HL-60 (cell line): ENCODE results near the gene IPCEF1.
"Not testable (repeated sequence)": the region's sequence is repeated elsewhere in the genome, so short reads cannot be mapped to it uniquely, and the experiment has no call there.

Experiments
- DNase-seq, 2 experiments: peaks; one replicate each; pipeline ENCODE4 v3.0.0-alpha.2; 2010 to 2020; ENCODE audit warnings: low read depth in 1 of 2, low spot score in 1 of 2
- H3K27ac ChIP-seq: fragments of 250-450 bp; sonication (Bioruptor Pico); replicated peaks from 2 replicates; pipeline ENCODE4 v1.5.1; 2020; ENCODE audit warnings: mild to moderate bottlenecking, moderate library complexity
- H3K27me3 ChIP-seq: fragments of 250-450 bp; sonication (Bioruptor Pico); 2 replicates; pipeline ENCODE4 v1.5.1; 2021; ENCODE audit warnings: mild to moderate bottlenecking, moderate library complexity; ENCODE audit not compliant: insufficient read depth, poor library complexity, severe bottlenecking
- H3K4me3 ChIP-seq: replicated peaks from 2 replicates; pipeline ENCODE4 v1.5.1; 2011; ENCODE audit warnings: mild to moderate bottlenecking, control low read depth, low read length; ENCODE audit not compliant: insufficient read depth
- GABPA ChIP-seq: IDR thresholded peaks from 2 replicates; pipeline ENCODE4 v1.6.1; 2012; ENCODE audit warnings: low read depth
- POLR2AphosphoS5 ChIP-seq: IDR thresholded peaks from 2 replicates; pipeline ENCODE4 v1.6.1; 2012; ENCODE audit warnings: low read depth
- SPI1 ChIP-seq: IDR thresholded peaks from 2 replicates; pipeline ENCODE4 v1.6.1; 2012; ENCODE audit warnings: low read depth, mild to moderate bottlenecking, borderline replicate concordance
- TF ChIP-seq, protein P1 (sequence below): IDR thresholded peaks from 2 replicates; pipeline ENCODE4 v1.6.1; 2012; ENCODE audit warnings: low read depth; ENCODE audit not compliant: insufficient replicate concordance
- TF ChIP-seq, protein P2 (sequence below): IDR thresholded peaks from one replicate; pipeline ENCODE4 v1.5.1; 2011; ENCODE audit warnings: low read length, control low read depth, inconsistent platforms; ENCODE audit not compliant: insufficient read depth

IPCEF1 gene

DNA sequence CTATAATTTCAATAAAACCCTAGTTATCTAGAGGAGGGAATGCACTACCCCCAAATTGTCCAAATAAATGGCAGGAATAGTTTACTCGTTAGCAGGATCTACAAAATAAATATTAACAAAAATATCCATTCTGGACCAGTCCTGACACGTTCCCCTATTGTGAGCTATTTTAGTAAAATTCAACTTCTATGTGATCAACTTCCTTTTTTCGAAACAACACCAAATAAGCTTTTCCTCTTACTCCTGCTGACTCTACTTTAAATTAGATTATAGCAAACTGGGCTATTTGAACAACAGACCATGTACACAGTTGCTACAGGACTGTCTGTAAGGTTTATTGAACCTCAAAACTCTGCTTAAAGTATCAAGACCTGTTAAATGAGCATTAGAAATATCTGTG, 154.3 kb downstream of the IPCEF1 start:
- Histone ChIP-seq H3K27me3 (no peaks in the 10 kb centered on the region), H3K4me3 (no peak overlapping the region), H3K27ac (no peak overlapping the region)
- TF ChIP-seq, protein P1, sequence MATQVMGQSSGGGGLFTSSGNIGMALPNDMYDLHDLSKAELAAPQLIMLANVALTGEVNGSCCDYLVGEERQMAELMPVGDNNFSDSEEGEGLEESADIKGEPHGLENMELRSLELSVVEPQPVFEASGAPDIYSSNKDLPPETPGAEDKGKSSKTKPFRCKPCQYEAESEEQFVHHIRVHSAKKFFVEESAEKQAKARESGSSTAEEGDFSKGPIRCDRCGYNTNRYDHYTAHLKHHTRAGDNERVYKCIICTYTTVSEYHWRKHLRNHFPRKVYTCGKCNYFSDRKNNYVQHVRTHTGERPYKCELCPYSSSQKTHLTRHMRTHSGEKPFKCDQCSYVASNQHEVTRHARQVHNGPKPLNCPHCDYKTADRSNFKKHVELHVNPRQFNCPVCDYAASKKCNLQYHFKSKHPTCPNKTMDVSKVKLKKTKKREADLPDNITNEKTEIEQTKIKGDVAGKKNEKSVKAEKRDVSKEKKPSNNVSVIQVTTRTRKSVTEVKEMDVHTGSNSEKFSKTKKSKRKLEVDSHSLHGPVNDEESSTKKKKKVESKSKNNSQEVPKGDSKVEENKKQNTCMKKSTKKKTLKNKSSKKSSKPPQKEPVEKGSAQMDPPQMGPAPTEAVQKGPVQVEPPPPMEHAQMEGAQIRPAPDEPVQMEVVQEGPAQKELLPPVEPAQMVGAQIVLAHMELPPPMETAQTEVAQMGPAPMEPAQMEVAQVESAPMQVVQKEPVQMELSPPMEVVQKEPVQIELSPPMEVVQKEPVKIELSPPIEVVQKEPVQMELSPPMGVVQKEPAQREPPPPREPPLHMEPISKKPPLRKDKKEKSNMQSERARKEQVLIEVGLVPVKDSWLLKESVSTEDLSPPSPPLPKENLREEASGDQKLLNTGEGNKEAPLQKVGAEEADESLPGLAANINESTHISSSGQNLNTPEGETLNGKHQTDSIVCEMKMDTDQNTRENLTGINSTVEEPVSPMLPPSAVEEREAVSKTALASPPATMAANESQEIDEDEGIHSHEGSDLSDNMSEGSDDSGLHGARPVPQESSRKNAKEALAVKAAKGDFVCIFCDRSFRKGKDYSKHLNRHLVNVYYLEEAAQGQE, result no peak
- TF ChIP-seq GABPA (no peak), SPI1 (no peak), POLR2AphosphoS5 (no peak)
- TF ChIP-seq, protein P2, sequence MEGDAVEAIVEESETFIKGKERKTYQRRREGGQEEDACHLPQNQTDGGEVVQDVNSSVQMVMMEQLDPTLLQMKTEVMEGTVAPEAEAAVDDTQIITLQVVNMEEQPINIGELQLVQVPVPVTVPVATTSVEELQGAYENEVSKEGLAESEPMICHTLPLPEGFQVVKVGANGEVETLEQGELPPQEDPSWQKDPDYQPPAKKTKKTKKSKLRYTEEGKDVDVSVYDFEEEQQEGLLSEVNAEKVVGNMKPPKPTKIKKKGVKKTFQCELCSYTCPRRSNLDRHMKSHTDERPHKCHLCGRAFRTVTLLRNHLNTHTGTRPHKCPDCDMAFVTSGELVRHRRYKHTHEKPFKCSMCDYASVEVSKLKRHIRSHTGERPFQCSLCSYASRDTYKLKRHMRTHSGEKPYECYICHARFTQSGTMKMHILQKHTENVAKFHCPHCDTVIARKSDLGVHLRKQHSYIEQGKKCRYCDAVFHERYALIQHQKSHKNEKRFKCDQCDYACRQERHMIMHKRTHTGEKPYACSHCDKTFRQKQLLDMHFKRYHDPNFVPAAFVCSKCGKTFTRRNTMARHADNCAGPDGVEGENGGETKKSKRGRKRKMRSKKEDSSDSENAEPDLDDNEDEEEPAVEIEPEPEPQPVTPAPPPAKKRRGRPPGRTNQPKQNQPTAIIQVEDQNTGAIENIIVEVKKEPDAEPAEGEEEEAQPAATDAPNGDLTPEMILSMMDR, result no peak
- DNase-seq, result no peak

DNA sequence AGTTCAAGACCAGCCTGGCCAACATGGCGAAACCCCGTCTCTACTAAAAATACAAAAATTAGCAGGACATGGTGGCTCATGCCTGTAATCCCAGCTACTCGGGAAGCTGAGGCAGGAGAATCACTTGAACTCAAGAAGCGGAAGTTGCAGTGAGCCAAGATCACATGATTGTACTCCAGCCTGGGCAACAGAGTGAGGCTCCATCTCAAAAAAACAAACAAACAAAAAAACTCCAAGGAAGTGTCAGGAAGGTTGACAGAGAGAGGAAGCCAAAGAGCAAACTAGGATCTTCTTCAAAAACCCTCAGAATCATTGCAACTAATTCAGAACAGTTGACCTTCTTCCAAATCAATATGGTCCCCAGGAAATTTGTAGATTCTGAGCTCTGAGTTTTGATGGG, 154.9 kb downstream of the IPCEF1 start:
- H3K27me3 ChIP-seq, H3K27ac ChIP-seq, H3K4me3 ChIP-seq, DNase-seq: not testable (repeated sequence)

DNA sequence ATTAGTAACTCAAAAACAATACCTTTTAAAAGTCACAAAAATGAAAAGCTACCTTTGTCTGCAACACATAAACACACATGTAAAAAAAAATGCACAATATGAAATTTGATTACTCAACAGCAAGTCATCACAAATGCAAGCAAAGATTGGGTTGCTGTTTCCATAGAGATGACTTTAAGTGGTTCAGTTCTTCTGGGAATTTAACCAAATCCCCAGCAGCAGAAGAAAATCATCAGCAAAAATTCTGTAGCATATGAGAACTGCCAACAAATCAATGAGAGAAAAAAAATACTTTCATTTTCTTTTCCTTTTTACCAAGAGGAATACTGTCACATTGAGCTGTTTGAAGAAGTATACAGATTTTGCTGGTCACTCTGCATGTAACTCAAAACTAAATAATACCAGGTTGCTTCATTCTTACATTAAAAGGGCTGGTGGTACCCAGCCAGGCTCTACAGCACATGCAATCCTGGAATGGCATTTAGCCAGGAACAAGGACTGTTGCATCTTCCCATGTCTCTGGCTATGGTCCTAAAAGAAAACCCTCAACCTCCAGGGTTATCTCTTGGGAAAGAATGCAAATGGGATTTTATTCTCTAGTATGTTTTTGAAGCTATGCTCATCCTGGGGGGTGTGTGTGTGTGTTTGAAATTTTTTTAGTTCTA, 159.3 kb downstream of the IPCEF1 start:
- TF ChIP-seq SPI1 (no peak), POLR2AphosphoS5 (no peak), GABPA (no peak)
- TF ChIP-seq, protein P1, result no peak
- TF ChIP-seq, protein P2, result no peak
- H3K27me3 ChIP-seq, result no peaks in the 10 kb centered on the region
- H3K27ac ChIP-seq, result no peak overlapping the region
- H3K4me3 ChIP-seq, result no peak overlapping the region
- no peak for DNase-seq

DNA sequence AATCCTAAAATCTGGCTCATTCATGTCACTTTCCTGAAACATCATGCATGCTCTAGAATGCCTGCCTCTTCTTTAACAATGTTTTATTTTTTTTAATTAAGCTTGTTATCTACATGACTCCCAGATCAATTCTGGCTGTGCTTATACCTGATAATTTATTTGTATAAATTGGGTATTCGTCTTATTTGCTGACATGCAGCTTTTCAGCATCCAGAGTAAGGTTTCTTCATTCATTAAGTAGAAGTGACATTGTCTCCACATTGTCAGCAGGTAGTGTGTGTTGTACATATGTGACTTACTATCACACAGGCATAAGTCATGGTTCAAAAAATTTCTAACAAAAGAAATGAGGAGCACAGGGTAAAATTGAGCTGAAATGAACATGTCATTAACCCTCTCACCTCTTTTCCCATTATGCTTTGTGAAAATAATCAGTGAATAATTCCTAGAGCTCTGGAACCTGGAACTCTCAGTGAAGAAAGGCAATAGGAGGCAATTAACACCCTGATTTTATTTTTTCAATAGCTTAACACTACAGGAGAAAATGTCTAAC, 160.2 kb downstream of the IPCEF1 start:
- H3K4me3 ChIP-seq, result no peak overlapping the region
- TF ChIP-seq, protein P1, result no peak
- no peak for TF ChIP-seq POLR2AphosphoS5
- TF ChIP-seq, protein P2, result no peak
- no peak for TF ChIP-seq SPI1
- no peak for TF ChIP-seq GABPA
- no peaks in the 10 kb centered on the region for H3K27me3 ChIP-seq
- no peak for DNase-seq
- H3K27ac ChIP-seq, result no peak overlapping the region
